Activated CD8-positive, alpha-beta memory T cell treated with anti-CD3 and anti-CD28 coated beads, Interleukin-2, amount 10 ng/mL, durations not matched to agents 7 days and 5 days (primary cell): ENCODE measurements around the gene PLXNA4. TPM values are rescaled to one million over a fixed set of nuclear protein-coding genes. Genes with fewer than 3 reads are reported as not detected.

Experiments used
- ATAC-seq: fragments of 150-1000 bp; cut with Tn5 transposase; one replicate; pipeline ENCODE4 v1.10.0; 2021; ENCODE audit warnings: moderate library complexity
- CTCF ChIA-PET: fragments of 350-600 bp; sonication (Branson Sonifier 250); formaldehyde crosslinking; loops from one replicate; lab custom pipeline; 2021; ENCODE audit warnings: antibody characterized with exemption; lab: Charles Lee
- DNase-seq: peaks from one replicate; pipeline ENCODE4 v3.0.0-alpha.2; 2020
- H3K27ac Mint-ChIP-seq: one replicate; pipeline ENCODE4 v1.8.0; 2021; ENCODE audit warnings: mild to moderate bottlenecking, mixed read lengths
- H3K27me3 Mint-ChIP-seq: one replicate; pipeline ENCODE4 v1.8.0; 2021; ENCODE audit warnings: mixed read lengths
- H3K36me3 Mint-ChIP-seq: one replicate; pipeline ENCODE4 v1.8.0; 2021; ENCODE audit warnings: mild to moderate bottlenecking, mixed read lengths
- H3K4me1 Mint-ChIP-seq: one replicate; pipeline ENCODE4 v1.8.0; 2021; ENCODE audit warnings: mixed read lengths
- H3K4me3 Mint-ChIP-seq: one replicate; pipeline ENCODE4 v1.8.0; 2021; ENCODE audit warnings: mild to moderate bottlenecking, moderate library complexity, mixed read lengths
- H3K9me3 Mint-ChIP-seq: one replicate; pipeline ENCODE4 v1.8.0; 2022; ENCODE audit warnings: low read depth, mixed read lengths
- total RNA-seq, 2 experiments: library from RNA; stranded (reverse); gene quantifications; one replicate each; pipeline ENCODE4 v1.2.3, GENCODE V29; 2021

Gene PLXNA4
- total RNA-seq, 2 experiments from 2014 or later: 1.2 to 1.6 TPM

- peaks cover 63% of the 10 kb centered on the region for H3K27me3 Mint-ChIP-seq
Measured at GRCh38 chr7:132311733-132312132, 264.5 kb downstream of the PLXNA4 start.

GRCh38 chr7:132309102-132309805 lies 267.0 kb downstream of the PLXNA4 start:
- Mint-ChIP-seq H3K27ac (no peak overlapping the region), H3K36me3 (no peaks in the 10 kb centered on the region), H3K4me3 (no peak overlapping the region), H3K4me1 (peaks cover 16% of the 10 kb centered on the region), H3K9me3 (no peaks in the 10 kb centered on the region), H3K27me3 (peaks cover 56% of the 10 kb centered on the region)
- CTCF ChIA-PET: interaction anchor here (1.8 to 1.9 kb wide), 2 partner anchors 10 to 271 kb away, joined by 9 to 11 read pairs; no protein-coding TSS in a partner anchor
- ATAC-seq (peak; percentile 63), DNase-seq (peak; percentile 71)

More at GRCh38 chr7:132311733-132312132, 264.5 kb downstream of the PLXNA4 start:
- CTCF ChIA-PET: no interaction called here
- Mint-ChIP-seq H3K4me3 (no peak overlapping the region), H3K36me3 (no peaks in the 10 kb centered on the region), H3K27ac (no peak overlapping the region), H3K4me1 (peaks cover 23% of the 10 kb centered on the region), H3K9me3 (peaks cover under 1% of the 10 kb centered on the region)
- DNase-seq: no peak
- no peak for ATAC-seq

GRCh38 chr7:132307465-132307864 lies 268.8 kb downstream of the PLXNA4 start:
- Mint-ChIP-seq H3K27ac (no peak overlapping the region), H3K27me3 (peaks cover 44% of the 10 kb centered on the region), H3K36me3 (no peaks in the 10 kb centered on the region), H3K4me3 (no peak overlapping the region), H3K4me1 (peaks cover 16% of the 10 kb centered on the region), H3K9me3 (no peaks in the 10 kb centered on the region)
- ATAC-seq: no peak
- DNase-seq: no peak
- CTCF ChIA-PET: interaction anchor here (1.0 kb wide), 1 partner anchor 11 kb away, joined by 3 read pairs; no protein-coding TSS in a partner anchor

GRCh38 chr7:132300599-132301277 lies 275.5 kb downstream of the PLXNA4 start:
- CTCF ChIA-PET: no interaction called here
- Mint-ChIP-seq H3K4me3 (no peak overlapping the region), H3K4me1 (peaks cover 3% of the 10 kb centered on the region), H3K27ac (no peak overlapping the region), H3K27me3 (peaks cover 10% of the 10 kb centered on the region), H3K9me3 (no peaks in the 10 kb centered on the region), H3K36me3 (no peaks in the 10 kb centered on the region)
- ATAC-seq: no peak
- no peak for DNase-seq

- Mint-ChIP-seq H3K27me3 (peaks cover 11% of the 10 kb centered on the region), H3K36me3 (no peaks in the 10 kb centered on the region), H3K27ac (no peak overlapping the region), H3K4me3 (no peak overlapping the region), H3K9me3 (no peaks in the 10 kb centered on the region), H3K4me1 (peaks cover 3% of the 10 kb centered on the region)
- CTCF ChIA-PET: interaction anchor here (1.5 kb wide), 1 partner anchor 282 kb away, joined by 4 read pairs; no protein-coding TSS in a partner anchor
- ATAC-seq (no peak), DNase-seq (no peak)
Measured at GRCh38 chr7:132298790-132299189, 277.5 kb downstream of the PLXNA4 start.

GRCh38 chr7:132296820-132297219 lies 279.4 kb downstream of the PLXNA4 start:
- no peaks in the 10 kb centered on the region for H3K9me3 Mint-ChIP-seq
- DNase-seq (no peak), ATAC-seq (no peak)
- H3K27ac Mint-ChIP-seq: no peak overlapping the region
- no peaks in the 10 kb centered on the region for H3K36me3 Mint-ChIP-seq
- H3K4me3 Mint-ChIP-seq: no peak overlapping the region
- peaks cover 9% of the 10 kb centered on the region for H3K27me3 Mint-ChIP-seq
- CTCF ChIA-PET: no interaction called here
- H3K4me1 Mint-ChIP-seq: peaks cover 3% of the 10 kb centered on the region

GRCh38 chr7:132295175-132295574 lies 281.1 kb downstream of the PLXNA4 start:
- CTCF ChIA-PET: interaction anchor here (1.0 kb wide), 1 partner anchor 24 kb away, joined by 3 read pairs; no protein-coding TSS in a partner anchor
- Mint-ChIP-seq H3K4me3 (no peak overlapping the region), H3K4me1 (peaks cover 3% of the 10 kb centered on the region), H3K9me3 (no peaks in the 10 kb centered on the region), H3K36me3 (no peaks in the 10 kb centered on the region), H3K27me3 (peaks cover 7% of the 10 kb centered on the region), H3K27ac (no peak overlapping the region)
- ATAC-seq (no peak), DNase-seq (no peak)

DNA sequence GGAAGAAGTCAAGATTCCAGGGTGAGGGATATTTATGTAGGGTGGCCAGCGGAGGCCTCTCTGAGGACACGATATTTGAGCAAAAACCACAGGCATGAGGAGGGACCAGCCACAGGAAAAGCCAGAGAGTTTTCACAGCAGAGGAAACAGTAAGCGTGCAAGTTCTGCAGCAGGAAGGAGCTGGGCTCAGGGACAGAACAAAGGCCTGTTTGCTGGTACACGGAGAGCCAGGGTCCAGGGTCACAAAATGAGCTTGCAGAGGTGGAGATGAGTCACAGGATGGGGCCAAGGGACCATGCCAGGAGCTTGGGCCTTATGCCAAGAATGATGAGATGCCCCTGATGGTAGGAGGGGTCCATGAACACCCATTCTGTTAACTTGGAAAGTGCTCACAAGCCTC lies 283.5 kb downstream of the PLXNA4 start:
- CTCF ChIA-PET: interaction anchor here (1.5 kb wide), 1 partner anchor 20 kb away, joined by 3 read pairs; no protein-coding TSS in a partner anchor
- no peak for ATAC-seq
- no peaks in the 10 kb centered on the region for H3K36me3 Mint-ChIP-seq
- no peak overlapping the region for H3K27ac Mint-ChIP-seq
- H3K9me3 Mint-ChIP-seq: no peaks in the 10 kb centered on the region
- no peak overlapping the region for H3K4me3 Mint-ChIP-seq
- DNase-seq: no peak
- peaks cover 2% of the 10 kb centered on the region for H3K27me3 Mint-ChIP-seq
- H3K4me1 Mint-ChIP-seq: no peaks in the 10 kb centered on the region

- ATAC-seq (no peak), DNase-seq (no peak)
- Mint-ChIP-seq H3K4me3 (no peak overlapping the region), H3K9me3 (no peaks in the 10 kb centered on the region), H3K27ac (no peak overlapping the region), H3K4me1 (no peaks in the 10 kb centered on the region), H3K27me3 (peaks cover 2% of the 10 kb centered on the region), H3K36me3 (no peaks in the 10 kb centered on the region)
- CTCF ChIA-PET: interaction anchor here (1.0 kb wide), 1 partner anchor 289 kb away, joined by 3 read pairs; no protein-coding TSS in a partner anchor
Measured at GRCh38 chr7:132291481-132291880, 284.8 kb downstream of the PLXNA4 start.

GRCh38 chr7:132290021-132290420 lies 286.2 kb downstream of the PLXNA4 start:
- CTCF ChIA-PET: no interaction called here
- ATAC-seq (no peak), DNase-seq (no peak)
- no peak overlapping the region for H3K27ac Mint-ChIP-seq
- no peaks in the 10 kb centered on the region for H3K4me1 Mint-ChIP-seq
- H3K9me3 Mint-ChIP-seq: no peaks in the 10 kb centered on the region
- H3K27me3 Mint-ChIP-seq: peaks cover 2% of the 10 kb centered on the region
- no peak overlapping the region for H3K4me3 Mint-ChIP-seq
- no peaks in the 10 kb centered on the region for H3K36me3 Mint-ChIP-seq

- Mint-ChIP-seq H3K27me3 (no peaks in the 10 kb centered on the region), H3K27ac (no peak overlapping the region), H3K4me1 (no peaks in the 10 kb centered on the region), H3K9me3 (no peaks in the 10 kb centered on the region), H3K4me3 (no peak overlapping the region), H3K36me3 (no peaks in the 10 kb centered on the region)
- CTCF ChIA-PET: interaction anchor here (1.5 kb wide), 1 partner anchor 32 kb away, joined by 4 read pairs; no protein-coding TSS in a partner anchor
- DNase-seq (no peak), ATAC-seq (no peak)
Measured at GRCh38 chr7:132286836-132287235, 289.4 kb downstream of the PLXNA4 start.

DNA sequence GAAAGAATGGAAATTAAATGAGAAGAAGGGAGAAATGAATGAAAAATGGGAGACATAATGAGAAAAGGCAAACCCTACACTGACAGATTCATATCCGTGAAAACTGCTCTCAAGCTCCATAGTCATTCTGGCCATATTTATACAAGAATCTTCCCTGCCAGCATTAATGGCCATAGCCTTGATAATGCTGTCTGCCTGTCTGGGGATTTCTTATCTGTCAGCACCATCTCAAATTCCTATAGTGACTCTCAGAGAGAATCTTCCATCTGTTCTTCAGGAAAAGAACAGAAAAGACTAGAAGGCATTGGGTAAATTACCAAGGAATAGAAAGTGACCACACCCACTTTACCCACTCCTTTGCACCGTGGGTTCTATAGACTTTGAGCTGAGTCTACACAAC lies 295.9 kb downstream of the PLXNA4 start:
- CTCF ChIA-PET: no interaction called here
- Mint-ChIP-seq H3K4me1 (no peaks in the 10 kb centered on the region), H3K27ac (no peak overlapping the region), H3K36me3 (no peaks in the 10 kb centered on the region), H3K27me3 (peaks cover 19% of the 10 kb centered on the region), H3K4me3 (no peak overlapping the region), H3K9me3 (no peaks in the 10 kb centered on the region)
- DNase-seq: no peak
- ATAC-seq: no peak

DNA sequence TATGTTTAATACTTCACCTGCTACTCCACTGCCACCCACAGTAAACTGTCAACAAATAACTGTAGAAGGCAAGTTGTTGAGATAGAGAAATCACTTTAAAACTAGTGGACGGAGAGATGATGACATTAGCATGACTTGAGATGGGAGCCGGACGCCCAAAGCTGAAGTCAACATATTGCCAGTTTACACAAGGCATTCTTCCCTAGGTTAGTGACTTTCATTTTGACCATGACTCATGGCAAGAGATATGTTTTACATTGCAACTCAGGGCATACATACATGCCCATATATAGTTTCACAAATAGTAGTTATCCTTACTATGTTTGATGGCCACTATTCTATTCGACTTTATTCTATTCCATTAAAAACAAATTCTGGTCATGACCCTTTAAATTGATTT lies 296.6 kb downstream of the PLXNA4 start:
- Mint-ChIP-seq H3K27ac (no peak overlapping the region), H3K4me3 (no peak overlapping the region), H3K36me3 (no peaks in the 10 kb centered on the region), H3K27me3 (peaks cover 21% of the 10 kb centered on the region), H3K4me1 (no peaks in the 10 kb centered on the region), H3K9me3 (no peaks in the 10 kb centered on the region)
- DNase-seq (no peak), ATAC-seq (no peak)
- CTCF ChIA-PET: interaction anchor here (1.4 kb wide), 1 partner anchor 9 kb away, joined by 3 read pairs; no protein-coding TSS in a partner anchor
